Measurements from ENCODE around the gene GAB1.

GAB1 gene

GRCh38 chr4:143292858-143293257 lies 43.8 kb upstream of the GAB1 start:
- no peak overlapping the region for H3K4me3 ChIP-seq (ENCODE audit: low read depth, low read length)
- no peak for DNase-seq (ENCODE audit: low read depth)
- TF ChIP-seq MYC (IDR thresholded peaks at IDR 0.05; ENCODE audit: low read depth, low read length) (no peak), MAX (IDR thresholded peaks at IDR 0.05; ENCODE audit: low read depth, low read length) (no peak), CTCF (IDR thresholded peaks at IDR 0.05; ENCODE audit: low read depth, low read length) (no peak)

- DNase-seq (ENCODE audit: low read depth): no peak
- no peak overlapping the region for H3K4me3 ChIP-seq (ENCODE audit: low read depth, low read length)
- TF ChIP-seq MAX (IDR thresholded peaks at IDR 0.05; ENCODE audit: low read depth, low read length): no peak
- TF ChIP-seq MYC (IDR thresholded peaks at IDR 0.05; ENCODE audit: low read depth, low read length): no peak
- TF ChIP-seq CTCF (IDR thresholded peaks at IDR 0.05; ENCODE audit: low read depth, low read length): no peak
- no peak for TF ChIP-seq POLR2A (IDR thresholded peaks at IDR 0.05; ENCODE audit: extremely low read depth, insufficient read length)
Measured at GRCh38 chr4:143294310-143294709, 42.4 kb upstream of the GAB1 start.

- DNase-seq (ENCODE audit: low read depth): no peak
Measured at GRCh38 chr4:143294710-143295275, 41.9 kb upstream of the GAB1 start.

GRCh38 chr4:143296397-143297067 lies 40.1 kb upstream of the GAB1 start:
- no peak overlapping the region for H3K4me3 ChIP-seq (ENCODE audit: low read depth, low read length)
- no peak for DNase-seq (ENCODE audit: low read depth)
- TF ChIP-seq CTCF (IDR thresholded peaks at IDR 0.05; ENCODE audit: low read depth, low read length) (no peak), MYC (IDR thresholded peaks at IDR 0.05; ENCODE audit: low read depth, low read length) (no peak), POLR2A (IDR thresholded peaks at IDR 0.05; ENCODE audit: extremely low read depth, insufficient read length) (no peak), MAX (IDR thresholded peaks at IDR 0.05; ENCODE audit: low read depth, low read length) (no peak)

More at GRCh38 chr4:143294710-143295275, 41.9 kb upstream of the GAB1 start:
- TF ChIP-seq POLR2A (IDR thresholded peaks at IDR 0.05; ENCODE audit: extremely low read depth, insufficient read length) (no peak), MYC (IDR thresholded peaks at IDR 0.05; ENCODE audit: low read depth, low read length) (no peak), CTCF (IDR thresholded peaks at IDR 0.05; ENCODE audit: low read depth, low read length) (no peak), MAX (IDR thresholded peaks at IDR 0.05; ENCODE audit: low read depth, low read length) (no peak)
- no peak overlapping the region for H3K4me3 ChIP-seq (ENCODE audit: low read depth, low read length)

- TF ChIP-seq MYC (IDR thresholded peaks at IDR 0.05; ENCODE audit: low read depth, low read length): no peak
- TF ChIP-seq POLR2A (IDR thresholded peaks at IDR 0.05; ENCODE audit: extremely low read depth, insufficient read length): no peak
- TF ChIP-seq MAX (IDR thresholded peaks at IDR 0.05; ENCODE audit: low read depth, low read length): no peak
- TF ChIP-seq CTCF (IDR thresholded peaks at IDR 0.05; ENCODE audit: low read depth, low read length): no peak
- no peak overlapping the region for H3K4me3 ChIP-seq (ENCODE audit: low read depth, low read length)
- DNase-seq (ENCODE audit: low read depth): no peak
Measured at GRCh38 chr4:143300860-143301259, 35.8 kb upstream of the GAB1 start.
